SK-N-SH treated with all-trans-retinoic acid at 6 μM for 48 hours (cell line): ENCODE measurements around the gene ADGRV1.

Source experiments
- ESRRG ChIP-seq: fragments of 250-450 bp; sonication (Bioruptor Pico); IDR thresholded peaks from 2 replicates; pipeline ENCODE4 v1.6.1; 2021; ENCODE audit warnings: mild to moderate bottlenecking
- ZFP30 ChIP-seq: fragments of 450-650 bp; formaldehyde crosslinking; IDR thresholded peaks from 2 replicates; pipeline ENCODE4 v1.5.0; 2022; ENCODE audit warnings: mild to moderate bottlenecking, moderate library complexity
- ZNF70 ChIP-seq: fragments of 450-650 bp; formaldehyde crosslinking; IDR thresholded peaks from 2 replicates; pipeline ENCODE4 v1.5.0; 2020; ENCODE audit warnings: mild to moderate bottlenecking, moderate library complexity

DNA sequence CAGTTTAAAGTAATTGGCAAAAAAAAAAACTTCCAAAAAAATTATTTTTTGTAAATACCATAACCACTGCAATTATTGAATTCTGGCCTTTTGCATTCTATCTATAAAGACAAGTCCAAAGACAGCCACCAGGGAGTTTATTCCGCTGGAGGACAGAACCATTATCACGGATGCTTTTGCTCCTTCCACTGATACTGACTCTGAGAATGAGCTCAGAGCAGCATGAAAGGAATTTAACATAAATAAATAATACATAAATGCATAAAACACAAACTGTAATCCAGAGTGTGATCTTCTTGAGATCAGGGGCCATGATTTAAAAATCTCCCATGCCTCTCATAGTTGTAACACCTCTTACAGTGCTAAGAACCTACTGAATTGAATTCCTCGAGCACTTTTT is 559.8 kb downstream of the ADGRV1 start:
- TF ChIP-seq ESRRG (CRISPR knock-in tag): no peak
- TF ChIP-seq ZNF70 (CRISPR knock-in tag): no peak
- no peak for TF ChIP-seq ZFP30 (CRISPR knock-in tag)
